ENCODE data around the gene IFI6.
A peak's percentile ranks its signal among the peaks of the same experiment; 100 is the strongest.
"Not testable (repeated sequence)": the region's sequence is repeated elsewhere in the genome, so short reads cannot be mapped to it uniquely, and the experiment has no call there.

Gene IFI6

GRCh38 chr1:27686223-27686990 is 14.4 kb upstream of the IFI6 start:
- peak; percentile 37 for DNase-seq (ENCODE audit: low spot score)
- ChIA-PET CTCF (interaction anchor here (0.7 kb wide), 1 partner anchor 673 kb away, joined by 3 read pairs; no protein-coding TSS in a partner anchor), POLR2A (ENCODE audit: low non-redundant PET) (no interaction called here)
- H3K27ac ChIP-seq = no peak overlapping the region
- no peak for TF ChIP-seq CTCF (conservative IDR thresholded peaks at IDR 0.05; ENCODE audit: low read depth)

- no peak for TF ChIP-seq CTCF (conservative IDR thresholded peaks at IDR 0.05; ENCODE audit: low read depth)
- no peak overlapping the region for H3K27ac ChIP-seq
- POLR2A ChIA-PET (ENCODE audit: low non-redundant PET) = no interaction called here
- CTCF ChIA-PET = no interaction called here
- DNase-seq (ENCODE audit: low spot score) = no peak
Measured at GRCh38 chr1:27684176-27684575, 12.2 kb upstream of the IFI6 start.

DNA sequence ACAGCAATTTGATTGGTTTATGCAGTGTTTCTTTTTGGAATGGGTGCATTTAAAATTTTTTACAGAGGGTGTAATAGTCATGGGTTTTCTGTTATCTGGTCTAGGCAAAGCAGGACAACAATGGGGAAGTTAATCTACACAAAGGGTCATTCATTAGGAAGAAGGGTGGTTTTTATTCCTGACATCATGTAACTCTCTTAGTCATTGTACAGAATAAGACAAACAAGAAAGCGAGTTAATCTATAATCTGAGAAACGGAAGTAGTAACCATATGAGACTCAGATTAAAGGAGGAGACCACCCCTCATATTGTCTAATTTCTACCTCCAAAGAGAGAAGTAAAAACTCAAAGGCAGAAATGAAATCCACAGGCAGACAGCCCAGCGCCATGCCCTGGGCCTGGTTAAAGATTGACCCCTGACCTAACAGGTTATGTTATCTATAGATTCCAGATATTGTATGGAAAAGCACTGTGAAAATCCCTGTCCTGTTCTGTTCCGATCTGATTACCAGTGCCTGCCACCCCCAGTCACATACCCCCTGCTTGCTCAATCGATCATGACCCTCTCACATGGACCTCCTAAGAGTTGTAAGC is 10.5 kb upstream of the IFI6 start:
- ChIA-PET POLR2A (ENCODE audit: low non-redundant PET) (no interaction called here), CTCF (no interaction called here)
- DNase-seq (ENCODE audit: low spot score) = no peak
- no peak for TF ChIP-seq CTCF (conservative IDR thresholded peaks at IDR 0.05; ENCODE audit: low read depth)
- H3K27ac ChIP-seq = no peak overlapping the region

DNA sequence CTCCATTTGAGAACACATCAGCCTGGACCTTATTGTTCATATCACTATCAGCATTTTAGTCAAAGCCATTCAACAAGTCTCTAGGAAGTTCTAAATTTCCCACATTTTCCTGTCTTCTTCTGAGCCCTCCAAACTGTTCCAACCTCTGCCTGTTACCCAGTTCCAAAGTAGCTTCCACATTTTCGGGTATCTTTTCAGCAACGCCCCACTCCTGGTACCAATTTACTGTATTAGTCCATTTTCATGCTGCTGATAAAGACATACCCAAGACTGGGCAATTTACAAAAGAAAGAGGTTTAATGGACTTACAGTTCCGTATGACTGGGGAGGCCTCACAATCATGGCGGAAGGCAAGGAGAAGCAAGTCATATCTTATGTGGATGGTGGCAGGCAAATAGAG is 9.6 kb upstream of the IFI6 start:
- CTCF ChIA-PET = not testable (repeated sequence)

DNA sequence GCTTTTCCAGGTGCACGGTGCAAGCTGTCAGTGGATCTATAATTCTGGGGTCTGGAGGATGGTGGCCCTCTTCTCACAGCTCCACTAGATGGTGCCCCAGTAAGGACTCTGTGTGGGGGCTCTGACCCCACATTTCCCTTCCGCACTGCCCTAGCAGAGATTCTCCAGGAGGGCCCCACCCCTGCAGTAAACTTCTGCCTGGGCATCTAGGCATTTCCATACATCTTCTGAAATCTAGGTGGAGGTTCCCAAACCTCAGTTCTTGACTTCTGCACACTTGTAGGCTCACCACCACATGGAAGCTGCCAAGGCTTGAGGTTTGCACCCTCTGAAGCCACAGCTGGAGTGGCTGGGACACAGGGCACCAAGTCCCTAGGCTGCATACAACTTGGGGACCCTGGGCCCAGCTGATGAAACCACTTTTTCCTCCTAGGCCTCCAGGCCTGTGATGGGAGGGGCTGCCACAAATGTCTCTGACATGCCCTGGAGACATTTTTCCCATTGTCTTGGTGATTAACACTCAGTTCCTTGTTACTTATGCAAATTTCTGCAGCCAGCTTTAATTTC is 8.3 kb upstream of the IFI6 start:
- POLR2A ChIA-PET (ENCODE audit: low non-redundant PET); DNase-seq (ENCODE audit: low spot score); H3K27ac ChIP-seq: not testable (repeated sequence)
- CTCF ChIA-PET = interaction anchor here (0.9 kb wide), 1 partner anchor 11 kb away, joined by 3 read pairs; no protein-coding TSS in a partner anchor

More for the DNA sequence above, 9.6 kb upstream of the IFI6 start:
- POLR2A ChIA-PET (ENCODE audit: low non-redundant PET); DNase-seq (ENCODE audit: low spot score); H3K27ac ChIP-seq: not testable (repeated sequence)

DNA sequence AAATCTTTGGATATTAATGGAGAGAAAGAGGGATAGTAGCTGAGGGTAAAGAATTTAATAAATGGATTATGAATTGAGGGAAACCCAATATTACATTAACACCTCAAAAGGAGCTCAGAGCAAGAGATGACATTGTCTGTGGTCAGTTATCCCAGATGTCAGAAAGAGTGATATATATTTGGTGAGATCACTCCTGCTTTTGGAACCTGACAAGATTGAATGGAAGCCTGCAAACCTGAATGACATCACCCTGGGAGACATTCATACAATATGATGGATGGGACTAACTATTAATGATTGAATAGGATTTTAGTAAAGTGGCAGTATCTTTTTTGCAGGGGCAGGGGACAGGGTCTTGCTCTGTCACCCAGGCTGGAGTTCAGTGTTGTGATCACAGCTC is 6.8 kb upstream of the IFI6 start:
- ChIA-PET CTCF (interaction anchor here (0.6 kb wide), 1 partner anchor 523 kb away, joined by 3 read pairs; no protein-coding TSS in a partner anchor), POLR2A (ENCODE audit: low non-redundant PET) (no interaction called here)
- DNase-seq (ENCODE audit: low spot score) = no peak
- no peak overlapping the region for H3K27ac ChIP-seq
- no peak for TF ChIP-seq CTCF (conservative IDR thresholded peaks at IDR 0.05; ENCODE audit: low read depth)

- no peak for TF ChIP-seq CTCF (conservative IDR thresholded peaks at IDR 0.05; ENCODE audit: low read depth)
- ChIA-PET CTCF (interaction anchor here (1.5 kb wide), 1 partner anchor 13 kb away, joined by 5 read pairs; no protein-coding TSS in a partner anchor), POLR2A (ENCODE audit: low non-redundant PET) (no interaction called here)
- no peak for DNase-seq (ENCODE audit: low spot score)
- H3K27ac ChIP-seq = no peak overlapping the region
Measured at GRCh38 chr1:27676410-27676809, 4.4 kb upstream of the IFI6 start.
